ENCODE measurements around the gene LRGUK. TPM values are rescaled to one million over a fixed set of nuclear protein-coding genes. Genes with fewer than 3 reads are reported as not detected.

LRGUK gene
- total and polyA plus RNA-seq, 2 of the 8 experiments (the other 6 are each of a cell fraction or from before 2014, with no cell fraction given): 1.5 to 3.6 TPM

DNA sequence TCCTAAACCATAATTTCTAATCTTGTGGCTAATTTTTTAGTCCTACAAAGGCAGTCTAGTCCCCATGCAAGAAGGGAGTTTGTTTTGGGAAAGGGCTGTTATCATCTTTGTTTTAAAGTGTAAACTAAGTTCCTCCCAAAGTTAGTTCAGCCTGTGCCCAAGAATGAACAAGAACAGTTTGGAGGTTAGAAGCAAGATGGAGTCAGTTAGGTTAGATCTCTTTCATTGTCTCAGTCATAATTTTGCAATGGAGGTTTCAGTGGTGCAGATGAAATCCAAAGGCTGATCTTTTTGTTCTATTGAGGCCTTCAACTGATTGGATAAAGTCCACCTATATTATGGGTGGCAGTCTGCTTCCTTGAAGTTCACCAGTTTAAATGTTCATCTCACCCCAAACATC, 68.1 kb downstream of the LRGUK start (continued):
- TF ChIP-seq POLR2A (IDR thresholded peaks at IDR 0.05; ENCODE audit: control extremely low read depth in 1 of 2, low read depth in 2 of 2, low read length in 2 of 2) (no peak), SAP30 (IDR thresholded peaks at IDR 0.05; ENCODE audit: insufficient read depth, insufficient replicate concordance, low read length) (no peak), POLR2AphosphoS5 (IDR thresholded peaks at IDR 0.05; ENCODE audit: low read depth, low read length) (no peak)
- TF ChIP-seq, protein P1, sequence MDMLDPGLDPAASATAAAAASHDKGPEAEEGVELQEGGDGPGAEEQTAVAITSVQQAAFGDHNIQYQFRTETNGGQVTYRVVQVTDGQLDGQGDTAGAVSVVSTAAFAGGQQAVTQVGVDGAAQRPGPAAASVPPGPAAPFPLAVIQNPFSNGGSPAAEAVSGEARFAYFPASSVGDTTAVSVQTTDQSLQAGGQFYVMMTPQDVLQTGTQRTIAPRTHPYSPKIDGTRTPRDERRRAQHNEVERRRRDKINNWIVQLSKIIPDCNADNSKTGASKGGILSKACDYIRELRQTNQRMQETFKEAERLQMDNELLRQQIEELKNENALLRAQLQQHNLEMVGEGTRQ (IDR thresholded peaks at IDR 0.05; ENCODE audit: low read length): no peak
